Subcutaneous adipose tissue (tissue), 4 donors: ENCODE data around the gene APOOL. TPM values are rescaled to one million over a fixed set of nuclear protein-coding genes. Genes with fewer than 3 reads are reported as not detected.

ENCODE experiments used
- total RNA-seq, 4 donors: library from RNA; depleted of rRNA; stranded (reverse); fragments of >200 nt; gene quantifications; one replicate each; pipeline ENCODE4 v1.1.0, GENCODE V29; 2016
- TF ChIP-seq, protein P1 (sequence below): fragments of 450-650 bp; IDR thresholded peaks from one replicate; pipeline ENCODE4 v1.5.1; 2016; ENCODE audit warnings: low read depth, mild to moderate bottlenecking, control low read depth, antibody characterized with exemption, moderate library complexity

Gene APOOL, protein sequence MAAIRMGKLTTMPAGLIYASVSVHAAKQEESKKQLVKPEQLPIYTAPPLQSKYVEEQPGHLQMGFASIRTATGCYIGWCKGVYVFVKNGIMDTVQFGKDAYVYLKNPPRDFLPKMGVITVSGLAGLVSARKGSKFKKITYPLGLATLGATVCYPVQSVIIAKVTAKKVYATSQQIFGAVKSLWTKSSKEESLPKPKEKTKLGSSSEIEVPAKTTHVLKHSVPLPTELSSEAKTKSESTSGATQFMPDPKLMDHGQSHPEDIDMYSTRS
- 10 to 100 TPM in 3 of 4 donors, 1 to 10 TPM in 1; 8.7 to 12.1 (median 11.1) TPM for total RNA-seq

DNA sequence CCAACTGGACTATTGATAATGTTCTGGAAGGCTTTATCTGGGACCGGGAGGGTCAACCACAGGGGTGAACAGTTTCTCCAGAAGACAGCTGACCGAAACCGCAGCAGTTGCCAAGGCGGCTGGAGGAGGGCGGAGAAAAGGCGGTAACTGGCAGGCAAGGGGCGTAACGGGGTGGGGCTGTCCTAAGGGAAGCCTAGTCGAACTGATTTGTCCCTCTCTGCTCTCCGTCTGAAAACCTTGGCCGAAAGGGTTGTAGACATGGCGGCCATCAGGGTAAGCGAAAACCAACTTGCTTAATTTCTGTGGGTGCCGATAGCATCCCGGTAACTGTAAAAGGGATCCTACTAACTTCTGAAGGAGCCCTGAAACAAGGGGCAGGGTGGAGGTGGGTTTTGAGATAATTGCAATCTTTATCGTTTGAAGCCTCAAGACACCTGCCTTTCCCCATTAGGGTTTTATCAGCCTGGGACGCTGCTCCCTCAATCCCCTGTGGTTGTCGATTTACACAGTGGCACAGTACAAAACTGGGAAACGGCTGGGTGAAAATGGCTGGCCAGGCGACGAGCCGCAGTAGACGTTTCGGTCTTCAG lies at the start of gene APOOL:
Gene APOOL (plus strand): TSS at position 223 of the 590 bp plus-strand sequence. CDS start 36 bp downstream, at position 259.
- TF ChIP-seq, protein P1, sequence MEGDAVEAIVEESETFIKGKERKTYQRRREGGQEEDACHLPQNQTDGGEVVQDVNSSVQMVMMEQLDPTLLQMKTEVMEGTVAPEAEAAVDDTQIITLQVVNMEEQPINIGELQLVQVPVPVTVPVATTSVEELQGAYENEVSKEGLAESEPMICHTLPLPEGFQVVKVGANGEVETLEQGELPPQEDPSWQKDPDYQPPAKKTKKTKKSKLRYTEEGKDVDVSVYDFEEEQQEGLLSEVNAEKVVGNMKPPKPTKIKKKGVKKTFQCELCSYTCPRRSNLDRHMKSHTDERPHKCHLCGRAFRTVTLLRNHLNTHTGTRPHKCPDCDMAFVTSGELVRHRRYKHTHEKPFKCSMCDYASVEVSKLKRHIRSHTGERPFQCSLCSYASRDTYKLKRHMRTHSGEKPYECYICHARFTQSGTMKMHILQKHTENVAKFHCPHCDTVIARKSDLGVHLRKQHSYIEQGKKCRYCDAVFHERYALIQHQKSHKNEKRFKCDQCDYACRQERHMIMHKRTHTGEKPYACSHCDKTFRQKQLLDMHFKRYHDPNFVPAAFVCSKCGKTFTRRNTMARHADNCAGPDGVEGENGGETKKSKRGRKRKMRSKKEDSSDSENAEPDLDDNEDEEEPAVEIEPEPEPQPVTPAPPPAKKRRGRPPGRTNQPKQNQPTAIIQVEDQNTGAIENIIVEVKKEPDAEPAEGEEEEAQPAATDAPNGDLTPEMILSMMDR = no peak

DNA sequence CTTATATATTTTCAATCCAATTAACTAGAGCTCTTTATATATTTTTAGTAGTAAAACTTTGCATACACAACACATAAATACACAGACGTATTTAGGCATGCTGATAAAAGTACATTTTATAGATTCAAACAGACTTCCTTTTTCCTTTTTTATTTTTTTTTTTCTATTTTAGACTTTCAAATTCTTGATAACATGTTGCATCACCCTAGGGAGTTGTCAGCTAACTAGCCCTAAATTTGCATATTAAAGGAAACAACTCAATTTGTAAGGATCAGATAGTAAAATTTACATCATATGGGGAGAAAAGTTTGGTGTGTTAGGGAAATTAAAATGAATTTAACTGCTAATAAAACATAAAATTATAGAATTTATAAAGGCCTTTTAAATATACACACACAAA lies 47.4 kb upstream of the APOOL start:
- TF ChIP-seq, protein P1 = no peak

DNA sequence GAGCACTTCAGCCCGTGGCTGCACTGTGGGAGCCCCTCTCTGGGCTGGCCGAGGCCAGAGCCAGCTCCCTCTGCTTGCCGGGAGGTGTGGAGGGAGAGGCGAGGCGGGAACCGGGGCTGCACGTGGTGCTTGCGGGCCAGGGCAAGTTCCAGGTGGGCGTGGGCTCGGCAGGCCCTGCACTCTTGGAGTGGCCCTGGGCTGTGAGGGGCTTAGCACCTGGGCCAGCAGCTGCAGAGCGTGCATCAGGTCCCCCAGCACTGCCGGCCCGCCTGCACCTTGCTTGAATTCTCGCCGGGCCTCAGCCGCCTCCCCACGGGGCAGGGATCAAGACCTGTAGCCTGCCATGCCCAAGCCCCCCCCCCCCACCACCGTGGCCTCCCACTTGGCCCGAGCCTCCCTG lies 28.9 kb upstream of the APOOL start:
- TF ChIP-seq, protein P1 = no peak

DNA sequence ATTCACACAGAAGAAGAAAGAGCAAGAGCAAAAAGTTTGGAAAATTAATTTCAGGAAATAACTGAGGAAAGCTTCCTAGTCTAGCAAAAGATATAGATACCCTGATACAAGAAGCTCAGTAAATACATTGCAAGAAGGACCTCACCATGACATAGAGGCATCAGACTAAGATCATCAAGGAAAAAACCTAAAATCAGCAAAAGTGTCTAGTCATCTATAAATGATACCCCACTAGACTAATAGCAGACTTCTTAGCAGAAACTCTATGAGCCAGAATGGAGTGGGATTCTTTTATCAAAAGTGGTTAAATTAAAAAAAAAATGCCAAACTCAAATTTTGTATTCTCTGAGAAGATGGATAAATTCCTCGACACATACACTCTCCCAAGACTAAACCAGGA lies 10.5 kb upstream of the APOOL start:
- TF ChIP-seq, protein P1 = no peak

DNA sequence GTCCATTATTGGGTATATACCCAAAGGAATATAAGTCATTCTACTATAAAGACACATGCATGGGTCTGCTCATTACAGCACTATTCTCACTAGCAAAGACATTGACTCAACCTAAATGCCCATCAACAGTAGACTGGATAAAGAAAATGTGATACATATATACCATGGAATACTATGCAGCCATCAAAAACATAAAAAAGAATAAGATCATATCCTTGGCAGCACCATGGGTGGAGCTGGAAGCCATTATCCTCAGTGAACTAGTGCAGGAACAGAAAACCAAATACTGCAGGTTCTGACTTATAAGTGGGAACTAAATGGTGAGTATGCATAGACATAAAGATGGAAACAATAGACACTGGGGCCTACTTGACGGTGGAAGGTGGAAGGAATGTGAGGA lies 2.3 kb upstream of the APOOL start:
- TF ChIP-seq, protein P1 = no peak

DNA sequence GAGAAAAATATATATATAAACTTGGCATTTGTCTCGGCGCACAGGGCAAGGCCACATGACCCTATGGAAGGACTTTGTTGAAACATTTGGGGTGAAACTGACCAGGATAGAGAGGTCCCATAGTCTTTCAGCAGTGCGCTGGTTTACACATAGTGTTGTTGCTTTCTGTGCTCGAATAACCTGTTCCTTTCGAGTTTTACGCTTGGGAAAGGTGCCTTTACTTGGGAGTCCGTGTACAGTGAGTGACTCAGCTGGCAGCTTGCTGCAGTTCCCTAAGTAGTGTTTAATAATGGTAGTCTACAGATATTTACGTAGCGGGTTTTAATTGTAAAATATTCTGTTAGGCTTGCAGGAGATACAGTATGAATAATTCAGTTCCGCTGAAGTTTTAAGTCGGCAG lies 578 bp downstream of the APOOL start:
- TF ChIP-seq, protein P1 = no peak

DNA sequence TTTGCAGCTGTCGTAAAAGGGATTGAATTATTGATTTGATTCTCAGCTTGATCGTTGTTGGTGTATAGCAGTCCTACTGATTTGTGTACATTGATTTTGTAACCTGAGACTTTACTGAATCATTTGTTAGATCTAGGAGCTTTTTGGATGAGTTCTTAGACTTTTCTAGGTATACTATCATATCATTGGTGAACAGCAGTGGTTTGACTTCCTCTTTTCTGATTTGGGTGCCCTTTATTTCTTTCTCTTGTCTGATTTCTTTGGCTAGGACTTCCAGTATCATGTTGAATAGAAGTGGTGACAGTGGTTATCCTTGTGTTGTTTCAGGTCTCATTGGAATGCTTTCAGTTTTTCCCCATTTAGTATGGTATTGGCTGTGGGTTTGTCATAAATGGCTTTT lies 8.4 kb downstream of the APOOL start:
- TF ChIP-seq, protein P1 = no peak
